Activated CD4-positive, alpha-beta T cell treated with anti-CD3 and anti-CD28 coated beads, Interleukin-2, amount 50 U/mL, for 16 hours (primary cell): Measurements from ENCODE around the gene MPRIP.
A peak's percentile ranks its signal among the peaks of the same experiment; 100 is the strongest.
"Not testable (repeated sequence)": the region's sequence is repeated elsewhere in the genome, so short reads cannot be mapped to it uniquely, and the experiment has no call there.

Experiments used
- DNase-seq: peaks from one replicate; pipeline ENCODE4 v3.0.0-alpha.2; 2020

Gene MPRIP, protein sequence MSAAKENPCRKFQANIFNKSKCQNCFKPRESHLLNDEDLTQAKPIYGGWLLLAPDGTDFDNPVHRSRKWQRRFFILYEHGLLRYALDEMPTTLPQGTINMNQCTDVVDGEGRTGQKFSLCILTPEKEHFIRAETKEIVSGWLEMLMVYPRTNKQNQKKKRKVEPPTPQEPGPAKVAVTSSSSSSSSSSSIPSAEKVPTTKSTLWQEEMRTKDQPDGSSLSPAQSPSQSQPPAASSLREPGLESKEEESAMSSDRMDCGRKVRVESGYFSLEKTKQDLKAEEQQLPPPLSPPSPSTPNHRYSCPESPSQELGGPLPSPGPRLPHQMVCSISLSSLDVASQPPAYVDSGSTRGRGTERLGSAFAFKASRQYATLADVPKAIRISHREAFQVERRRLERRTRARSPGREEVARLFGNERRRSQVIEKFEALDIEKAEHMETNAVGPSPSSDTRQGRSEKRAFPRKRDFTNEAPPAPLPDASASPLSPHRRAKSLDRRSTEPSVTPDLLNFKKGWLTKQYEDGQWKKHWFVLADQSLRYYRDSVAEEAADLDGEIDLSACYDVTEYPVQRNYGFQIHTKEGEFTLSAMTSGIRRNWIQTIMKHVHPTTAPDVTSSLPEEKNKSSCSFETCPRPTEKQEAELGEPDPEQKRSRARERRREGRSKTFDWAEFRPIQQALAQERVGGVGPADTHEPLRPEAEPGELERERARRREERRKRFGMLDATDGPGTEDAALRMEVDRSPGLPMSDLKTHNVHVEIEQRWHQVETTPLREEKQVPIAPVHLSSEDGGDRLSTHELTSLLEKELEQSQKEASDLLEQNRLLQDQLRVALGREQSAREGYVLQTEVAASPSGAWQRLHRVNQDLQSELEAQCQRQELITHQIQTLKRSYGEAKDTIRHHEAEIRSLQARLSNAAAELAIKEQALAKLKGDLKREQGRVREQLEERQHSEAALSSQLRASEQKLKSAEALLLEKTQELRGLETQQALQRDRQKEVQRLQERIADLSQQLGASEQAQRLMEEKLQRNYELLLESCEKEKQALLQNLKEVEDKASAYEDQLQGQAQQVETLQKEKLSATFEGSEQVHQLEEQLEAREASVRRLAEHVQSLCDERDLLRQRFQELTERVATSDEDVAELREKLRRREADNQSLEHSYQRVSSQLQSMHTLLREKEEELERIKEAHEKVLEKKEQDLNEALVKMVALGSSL (N-terminal part only)

DNA sequence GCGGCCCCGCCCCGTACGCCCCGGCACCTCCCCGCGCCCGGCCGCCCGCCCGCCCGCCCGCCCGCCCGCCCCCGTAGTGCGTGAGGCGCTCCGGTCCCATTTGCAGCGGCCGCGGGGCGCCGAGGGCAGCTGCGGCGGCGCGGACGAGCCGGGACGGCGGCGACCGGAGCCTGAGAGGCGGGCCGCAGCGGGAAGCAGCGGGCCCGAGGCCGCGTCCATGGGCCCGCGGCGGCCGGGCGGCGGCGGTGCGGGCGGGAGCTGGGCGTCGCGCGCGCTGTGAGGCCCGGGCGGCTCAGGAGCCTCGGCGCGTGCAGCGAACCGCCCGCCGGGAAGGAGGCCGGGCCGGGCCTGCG is at the start of gene MPRIP:
TSS of gene MPRIP (plus strand) at position 74 of the 353 bp plus-strand sequence. CDS start 392 bp downstream, outside the sequence.
- no peak for DNase-seq

- no peak for DNase-seq
These were observed 47.6 kb upstream of the MPRIP start for GRCh38 chr17:16994631-16995030.

GRCh38 chr17:16995930-16996329 is 46.3 kb upstream of the MPRIP start:
- no peak for DNase-seq

GRCh38 chr17:16996726-16997125 is 45.5 kb upstream of the MPRIP start:
- DNase-seq = not testable (repeated sequence)

GRCh38 chr17:16997514-16998429 is 44.5 kb upstream of the MPRIP start:
- DNase-seq = no peak

GRCh38 chr17:16999931-17000625 is 42.2 kb upstream of the MPRIP start:
- no peak for DNase-seq

- DNase-seq = no peak
These were observed 41.0 kb upstream of the MPRIP start for GRCh38 chr17:17001076-17001777.

- peak; percentile 80 for DNase-seq
These were observed 40.3 kb upstream of the MPRIP start for GRCh38 chr17:17001874-17002520.

DNA sequence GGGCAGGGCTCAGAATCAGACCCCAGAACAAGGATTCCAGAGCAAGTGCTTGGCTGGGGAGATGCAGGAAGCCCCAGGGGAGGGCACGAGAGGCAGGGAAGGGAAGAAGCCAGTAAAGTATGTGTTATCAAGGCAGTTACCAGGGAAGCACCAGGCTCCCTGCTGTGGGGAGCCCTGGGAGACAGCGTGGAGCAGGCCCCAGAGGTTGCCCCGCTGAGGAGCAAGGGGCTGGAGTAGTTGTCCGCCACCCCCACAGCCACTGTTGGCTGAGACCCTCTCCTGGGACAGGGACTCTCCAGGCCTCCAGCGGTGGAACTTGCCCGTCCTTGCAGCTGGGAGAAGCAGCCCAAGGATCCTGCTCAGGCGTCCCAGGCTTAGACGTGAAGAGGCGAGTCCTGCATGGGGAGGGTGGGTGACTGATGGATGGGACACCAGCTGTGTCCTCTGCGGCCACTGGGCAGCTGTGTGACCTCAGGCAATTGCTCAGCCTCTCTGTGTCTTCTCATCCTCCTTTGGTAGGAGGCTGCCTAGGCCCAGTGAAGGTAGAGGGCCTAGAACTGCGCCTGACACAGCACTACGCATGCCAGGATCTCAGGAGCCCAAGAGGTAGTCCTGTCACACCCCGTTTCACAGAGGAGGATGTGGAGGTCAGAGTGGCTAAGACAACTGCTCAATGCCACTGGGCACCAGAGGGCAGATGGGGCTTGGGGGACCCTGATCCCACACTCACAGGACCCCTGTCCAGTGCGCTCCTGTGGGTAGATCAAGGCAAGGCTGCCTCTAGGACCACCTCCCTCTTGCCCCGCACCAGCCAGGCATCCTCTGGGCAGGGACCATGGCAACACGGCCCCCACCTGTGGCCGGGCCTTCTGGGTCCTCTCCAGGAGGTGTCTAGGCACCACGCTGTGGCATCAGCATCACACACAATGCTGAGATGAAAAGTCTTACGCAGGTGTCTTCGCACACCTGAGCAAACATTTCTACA is 39.2 kb upstream of the MPRIP start:
- DNase-seq = not testable (repeated sequence)

DNA sequence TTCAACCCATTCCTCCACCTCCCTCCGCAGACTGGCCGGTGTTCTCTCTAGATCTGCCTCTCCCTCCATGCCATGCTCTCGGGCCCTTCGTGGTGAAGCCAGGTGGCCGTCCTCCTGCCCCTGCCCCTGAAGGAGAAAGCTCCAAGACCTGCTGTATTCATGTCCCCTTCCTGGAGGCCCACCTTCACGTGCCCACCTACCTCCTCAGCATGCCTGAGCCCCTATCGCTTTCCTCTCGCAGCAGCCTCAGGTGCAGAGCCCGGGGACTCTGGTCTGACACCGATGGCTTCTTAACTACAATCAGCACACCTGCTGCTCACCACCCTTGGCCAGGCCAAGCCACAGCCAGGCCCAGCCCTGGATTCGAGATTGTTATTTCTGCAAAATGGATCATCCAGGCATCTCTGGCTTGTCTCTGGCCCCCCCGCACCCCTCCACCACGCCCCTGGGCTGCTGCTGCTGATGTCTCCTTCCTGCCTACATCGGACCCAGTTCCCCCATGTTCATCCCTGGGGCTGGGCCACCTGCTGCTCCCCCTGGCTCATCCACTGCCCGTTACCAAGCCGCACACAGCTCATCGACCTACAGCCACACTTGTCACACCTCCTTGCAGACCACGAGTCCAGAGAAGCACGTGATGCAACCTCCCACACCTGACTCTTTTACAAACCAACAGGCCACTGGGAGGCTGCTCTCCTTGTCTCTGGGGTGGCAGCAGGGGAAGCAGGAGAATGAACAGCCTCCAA is 37.8 kb upstream of the MPRIP start:
- no peak for DNase-seq

- DNase-seq = not testable (repeated sequence)
These were observed 37.2 kb upstream of the MPRIP start for GRCh38 chr17:17004997-17005614.

DNA sequence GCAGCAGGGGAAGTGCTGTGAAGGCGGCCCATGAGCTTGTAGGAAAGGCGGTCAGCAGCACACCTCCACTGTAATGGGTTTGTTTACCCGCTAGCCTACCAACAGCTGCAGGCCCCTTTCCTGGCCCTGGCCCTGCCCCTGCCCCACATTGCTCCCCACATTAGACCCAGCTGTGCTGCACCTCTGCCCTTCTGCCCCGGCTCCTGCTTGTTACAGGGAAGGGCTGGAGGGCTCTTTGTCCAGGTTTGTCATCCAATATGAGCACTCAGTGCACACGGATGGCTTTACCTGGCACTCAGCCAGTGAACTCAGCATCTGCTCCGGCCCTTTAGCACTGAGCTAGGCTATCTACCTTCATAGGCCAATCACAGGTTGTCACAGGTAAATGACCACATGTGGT is 34.4 kb upstream of the MPRIP start:
- not testable (repeated sequence) for DNase-seq

GRCh38 chr17:17008621-17009397 is 33.4 kb upstream of the MPRIP start:
- not testable (repeated sequence) for DNase-seq

DNA sequence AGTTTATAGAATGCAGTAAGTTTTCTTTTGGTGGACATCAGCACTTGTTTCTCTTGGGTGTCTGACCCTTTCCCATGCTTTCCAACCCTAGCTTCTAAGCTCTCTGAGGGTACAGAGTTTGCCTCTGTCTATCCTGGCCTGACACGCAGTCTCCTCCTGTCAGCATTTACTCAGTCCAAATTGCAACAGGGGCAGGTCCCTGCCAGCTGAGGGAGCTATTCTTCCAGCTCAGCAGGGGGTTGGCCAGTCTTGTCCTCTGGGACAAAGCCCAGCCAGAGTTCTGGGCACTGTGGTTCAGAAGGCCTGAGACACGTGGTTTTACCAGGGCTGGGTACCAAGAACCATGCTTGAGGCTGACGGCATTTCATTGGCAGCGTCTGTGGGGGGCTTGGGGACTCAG is 32.3 kb upstream of the MPRIP start:
- not testable (repeated sequence) for DNase-seq

DNA sequence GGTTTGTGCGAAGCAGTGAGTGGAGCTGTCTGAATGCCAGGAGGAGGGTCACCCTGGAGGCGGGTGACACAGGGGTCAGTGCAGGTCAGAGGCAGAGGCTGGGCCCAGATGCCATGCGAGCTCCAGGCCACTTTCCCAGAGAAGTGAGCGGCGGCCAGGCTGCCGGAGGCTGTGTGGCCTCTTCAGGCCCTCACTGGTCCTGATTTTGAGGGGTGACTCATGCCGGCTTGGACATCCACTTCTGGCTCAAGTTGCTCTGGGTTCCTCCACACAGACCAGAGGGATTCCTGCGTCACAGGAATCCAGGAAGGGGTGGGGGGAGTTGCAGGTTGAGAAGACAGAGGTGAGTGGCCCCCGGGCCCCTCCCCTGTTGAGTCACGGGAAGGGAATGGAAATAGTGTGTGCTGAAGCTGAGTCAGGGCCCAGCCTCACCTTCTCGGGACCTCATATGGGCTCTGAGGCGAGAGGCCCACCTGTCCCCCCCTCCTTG is 31.7 kb upstream of the MPRIP start:
- not testable (repeated sequence) for DNase-seq

GRCh38 chr17:17011043-17011907 is 31.0 kb upstream of the MPRIP start:
- DNase-seq = not testable (repeated sequence)
